ENCODE measurements around the gene EPGN.

- no peak for TF ChIP-seq CTCF (IDR thresholded peaks at IDR 0.05; ENCODE audit: borderline replicate concordance, extremely low read depth, low read length, poor library complexity, severe bottlenecking)
- TF ChIP-seq EZH2 (IDR thresholded peaks at IDR 0.05; ENCODE audit: borderline replicate concordance, low read depth, low read length, severe bottlenecking) = no peak
These were observed 6.1 kb downstream of the EPGN start for GRCh38 chr4:74314329-74314728.

Data from DND-41 (cell line).